Measurements from ENCODE around the gene NEUROD6. TPM values are rescaled to one million over a fixed set of nuclear protein-coding genes. Genes with fewer than 3 reads are reported as not detected.
A peak's percentile ranks its signal among the peaks of the same experiment; 100 is the strongest.

The NEUROD6 gene
- total and polyA plus RNA-seq, 2 experiments from 2014 or later: not detected

GRCh38 chr7:31309407-31309806 is 31.1 kb downstream of the NEUROD6 start:
- no peak overlapping the region for H3K27ac Mint-ChIP-seq
- H3K27me3 Mint-ChIP-seq (ENCODE audit: insufficient read depth, low read depth, poor library complexity): peaks cover 9% of the 10 kb centered on the region
- H3K27ac ChIP-seq (ENCODE audit: low read depth): no peak overlapping the region
- H3K4me3 Mint-ChIP-seq: no peak overlapping the region
- H3K9me2 ChIP-seq (ENCODE audit: insufficient read depth): no peaks in the 10 kb centered on the region
- TF ChIP-seq STAT1 (IDR thresholded peaks at IDR 0.05; ENCODE audit: unreplicated experiment) (no peak), NANOG (IDR thresholded peaks at IDR 0.05; ENCODE audit: borderline replicate concordance) (no peak), EZH2 (IDR thresholded peaks at IDR 0.05; ENCODE audit: low read depth, unreplicated experiment) (no peak), EZH2phosphoT487 (IDR thresholded peaks at IDR 0.05; ENCODE audit: unreplicated experiment) (no peak), CREB1 (CRISPR knock-in tag; IDR thresholded peaks at IDR 0.05; ENCODE audit: low read depth) (no peak), ZNF114 (CRISPR knock-in tag; IDR thresholded peaks at IDR 0.05) (no peak), POLR2AphosphoS5 (IDR thresholded peaks at IDR 0.05; ENCODE audit: low read depth) (no peak), ETS1 (IDR thresholded peaks at IDR 0.05) (no peak)
- H3F3A ChIP-seq (replicated peaks; ENCODE audit: low read depth): no peaks in the 10 kb centered on the region
- H3K4me1 ChIP-seq (ENCODE audit: insufficient read depth): peaks cover 3% of the 10 kb centered on the region; the same call in 1 of the 2 replicates
- peak overlapping the region; percentile 23; the same call in 1 of the 2 replicates for H2AFZ ChIP-seq
- H3K4me2 ChIP-seq: no peak overlapping the region
- H3K36me3 ChIP-seq (ENCODE audit: insufficient read depth): no peaks in the 10 kb centered on the region
- H3K36me3 Mint-ChIP-seq (ENCODE audit: low read depth): no peaks in the 10 kb centered on the region
- no peaks in the 10 kb centered on the region for H3K9me3 Mint-ChIP-seq
- no peaks in the 10 kb centered on the region for H3K79me2 ChIP-seq (replicated peaks; ENCODE audit: insufficient read depth)
- ATAC-seq (no peak), DNase-seq (ENCODE audit: low spot score) (no peak)
- H4K20me1 ChIP-seq (replicated peaks; ENCODE audit: insufficient read depth): no peaks in the 10 kb centered on the region
- H3K4me3 ChIP-seq: no peak overlapping the region
- peaks cover 13% of the 10 kb centered on the region for H3K4me1 Mint-ChIP-seq
- no peaks in the 10 kb centered on the region for H3K27me3 ChIP-seq (ENCODE audit: insufficient read depth)

DNA sequence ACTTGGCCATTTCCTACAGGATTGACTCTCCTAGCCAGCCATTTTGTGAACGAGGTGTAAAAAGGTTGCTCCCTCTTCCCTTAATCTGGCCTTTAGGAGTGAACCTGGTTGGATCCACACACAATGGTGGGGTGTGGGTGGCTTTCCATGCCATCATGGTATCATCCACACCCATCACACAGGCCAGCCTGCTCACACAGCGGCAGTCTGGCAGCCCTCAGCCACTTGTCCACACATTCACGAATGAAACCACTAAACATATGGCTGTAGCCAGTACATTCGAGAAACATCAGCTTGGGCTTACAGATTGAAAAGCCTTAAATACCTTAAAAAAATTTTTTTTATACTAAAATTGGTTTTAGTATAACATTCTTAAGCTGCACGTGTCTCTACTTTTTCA is 31.9 kb downstream of the NEUROD6 start:
- Mint-ChIP-seq H3K4me3 (no peak overlapping the region), H3K4me1 (peaks cover 13% of the 10 kb centered on the region), H3K27ac (no peak overlapping the region), H3K9me3 (no peaks in the 10 kb centered on the region), H3K36me3 (ENCODE audit: low read depth) (no peaks in the 10 kb centered on the region), H3K27me3 (ENCODE audit: insufficient read depth, low read depth, poor library complexity) (peaks cover 9% of the 10 kb centered on the region)
- ATAC-seq (no peak), DNase-seq (ENCODE audit: low spot score) (no peak)
- no peak overlapping the region for H3K4me3 ChIP-seq
- no peaks in the 10 kb centered on the region for H3F3A ChIP-seq (replicated peaks; ENCODE audit: low read depth)
- no peak overlapping the region for H2AFZ ChIP-seq
- no peak overlapping the region for H3K27ac ChIP-seq (ENCODE audit: low read depth)
- peaks cover 3% of the 10 kb centered on the region; the same call in 1 of the 2 replicates for H3K4me1 ChIP-seq (ENCODE audit: insufficient read depth)
- H4K20me1 ChIP-seq (replicated peaks; ENCODE audit: insufficient read depth): no peaks in the 10 kb centered on the region
- H3K4me2 ChIP-seq: no peak overlapping the region
- H3K9me2 ChIP-seq (ENCODE audit: insufficient read depth): no peaks in the 10 kb centered on the region
- no peaks in the 10 kb centered on the region for H3K27me3 ChIP-seq (ENCODE audit: insufficient read depth)
- H3K79me2 ChIP-seq (replicated peaks; ENCODE audit: insufficient read depth): no peaks in the 10 kb centered on the region
- no peaks in the 10 kb centered on the region for H3K36me3 ChIP-seq (ENCODE audit: insufficient read depth)
- TF ChIP-seq, protein P1, sequence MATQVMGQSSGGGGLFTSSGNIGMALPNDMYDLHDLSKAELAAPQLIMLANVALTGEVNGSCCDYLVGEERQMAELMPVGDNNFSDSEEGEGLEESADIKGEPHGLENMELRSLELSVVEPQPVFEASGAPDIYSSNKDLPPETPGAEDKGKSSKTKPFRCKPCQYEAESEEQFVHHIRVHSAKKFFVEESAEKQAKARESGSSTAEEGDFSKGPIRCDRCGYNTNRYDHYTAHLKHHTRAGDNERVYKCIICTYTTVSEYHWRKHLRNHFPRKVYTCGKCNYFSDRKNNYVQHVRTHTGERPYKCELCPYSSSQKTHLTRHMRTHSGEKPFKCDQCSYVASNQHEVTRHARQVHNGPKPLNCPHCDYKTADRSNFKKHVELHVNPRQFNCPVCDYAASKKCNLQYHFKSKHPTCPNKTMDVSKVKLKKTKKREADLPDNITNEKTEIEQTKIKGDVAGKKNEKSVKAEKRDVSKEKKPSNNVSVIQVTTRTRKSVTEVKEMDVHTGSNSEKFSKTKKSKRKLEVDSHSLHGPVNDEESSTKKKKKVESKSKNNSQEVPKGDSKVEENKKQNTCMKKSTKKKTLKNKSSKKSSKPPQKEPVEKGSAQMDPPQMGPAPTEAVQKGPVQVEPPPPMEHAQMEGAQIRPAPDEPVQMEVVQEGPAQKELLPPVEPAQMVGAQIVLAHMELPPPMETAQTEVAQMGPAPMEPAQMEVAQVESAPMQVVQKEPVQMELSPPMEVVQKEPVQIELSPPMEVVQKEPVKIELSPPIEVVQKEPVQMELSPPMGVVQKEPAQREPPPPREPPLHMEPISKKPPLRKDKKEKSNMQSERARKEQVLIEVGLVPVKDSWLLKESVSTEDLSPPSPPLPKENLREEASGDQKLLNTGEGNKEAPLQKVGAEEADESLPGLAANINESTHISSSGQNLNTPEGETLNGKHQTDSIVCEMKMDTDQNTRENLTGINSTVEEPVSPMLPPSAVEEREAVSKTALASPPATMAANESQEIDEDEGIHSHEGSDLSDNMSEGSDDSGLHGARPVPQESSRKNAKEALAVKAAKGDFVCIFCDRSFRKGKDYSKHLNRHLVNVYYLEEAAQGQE (IDR thresholded peaks at IDR 0.05; ENCODE audit: unreplicated experiment): no peak
- TF ChIP-seq STAT1 (IDR thresholded peaks at IDR 0.05; ENCODE audit: unreplicated experiment) (no peak), ZNF114 (CRISPR knock-in tag; IDR thresholded peaks at IDR 0.05) (no peak), ETS1 (IDR thresholded peaks at IDR 0.05) (no peak), CREB1 (CRISPR knock-in tag; IDR thresholded peaks at IDR 0.05; ENCODE audit: low read depth) (no peak), POLR2AphosphoS5 (IDR thresholded peaks at IDR 0.05; ENCODE audit: low read depth) (no peak), JUNB (IDR thresholded peaks at IDR 0.05; ENCODE audit: unreplicated experiment) (no peak)
- TF ChIP-seq, protein P2, sequence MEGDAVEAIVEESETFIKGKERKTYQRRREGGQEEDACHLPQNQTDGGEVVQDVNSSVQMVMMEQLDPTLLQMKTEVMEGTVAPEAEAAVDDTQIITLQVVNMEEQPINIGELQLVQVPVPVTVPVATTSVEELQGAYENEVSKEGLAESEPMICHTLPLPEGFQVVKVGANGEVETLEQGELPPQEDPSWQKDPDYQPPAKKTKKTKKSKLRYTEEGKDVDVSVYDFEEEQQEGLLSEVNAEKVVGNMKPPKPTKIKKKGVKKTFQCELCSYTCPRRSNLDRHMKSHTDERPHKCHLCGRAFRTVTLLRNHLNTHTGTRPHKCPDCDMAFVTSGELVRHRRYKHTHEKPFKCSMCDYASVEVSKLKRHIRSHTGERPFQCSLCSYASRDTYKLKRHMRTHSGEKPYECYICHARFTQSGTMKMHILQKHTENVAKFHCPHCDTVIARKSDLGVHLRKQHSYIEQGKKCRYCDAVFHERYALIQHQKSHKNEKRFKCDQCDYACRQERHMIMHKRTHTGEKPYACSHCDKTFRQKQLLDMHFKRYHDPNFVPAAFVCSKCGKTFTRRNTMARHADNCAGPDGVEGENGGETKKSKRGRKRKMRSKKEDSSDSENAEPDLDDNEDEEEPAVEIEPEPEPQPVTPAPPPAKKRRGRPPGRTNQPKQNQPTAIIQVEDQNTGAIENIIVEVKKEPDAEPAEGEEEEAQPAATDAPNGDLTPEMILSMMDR (conservative IDR thresholded peaks at IDR 0.05; ENCODE audit: low read depth in 2 of 2): no peak

Data from GM23338 (cell line).